ENCODE data around the gene SLFN13.
"Not testable (repeated sequence)": the region's sequence is repeated elsewhere in the genome, so short reads cannot be mapped to it uniquely, and the experiment has no call there.

Gene SLFN13

DNA sequence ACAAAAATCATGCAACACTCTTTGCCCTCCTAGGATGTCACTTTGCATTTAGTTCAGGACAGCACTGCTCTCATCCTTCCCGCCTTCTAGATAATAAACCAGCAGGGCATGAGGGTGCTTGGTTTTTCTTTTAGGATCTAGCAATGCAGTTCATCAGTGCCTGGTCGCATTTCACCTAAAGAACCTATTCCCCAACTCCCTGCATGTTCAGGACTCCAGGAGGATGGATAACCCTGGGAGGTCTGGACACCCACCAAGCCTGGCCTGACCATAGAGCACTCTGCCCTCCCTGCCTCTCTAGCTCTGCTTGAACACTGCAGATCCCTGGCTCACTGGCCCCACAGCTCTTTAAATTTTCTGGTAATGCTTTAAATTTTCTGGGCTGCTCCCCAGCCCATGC lies 18.9 kb downstream of the SLFN13 start:
- no peak for DNase-seq

DNA sequence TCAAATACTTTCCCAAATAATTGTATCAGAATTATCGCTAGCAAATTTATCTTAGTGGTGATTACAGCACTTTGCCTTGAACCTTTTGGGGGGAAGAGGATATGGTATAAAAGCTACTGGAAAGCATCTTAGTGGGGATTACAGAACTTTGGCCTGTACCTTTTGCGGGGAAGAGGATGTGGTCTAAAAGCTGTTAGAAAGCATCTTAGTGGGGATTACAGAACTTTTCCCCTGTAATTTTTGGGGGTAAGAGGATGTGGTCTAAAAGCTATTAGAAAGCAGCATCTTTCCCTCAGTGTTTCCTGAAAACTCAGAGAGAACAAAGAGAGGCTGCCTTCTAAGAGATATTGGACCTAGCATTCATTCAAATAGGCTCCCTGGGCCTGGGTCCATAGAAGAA lies 20.3 kb downstream of the SLFN13 start:
- no peak for DNase-seq

DNA sequence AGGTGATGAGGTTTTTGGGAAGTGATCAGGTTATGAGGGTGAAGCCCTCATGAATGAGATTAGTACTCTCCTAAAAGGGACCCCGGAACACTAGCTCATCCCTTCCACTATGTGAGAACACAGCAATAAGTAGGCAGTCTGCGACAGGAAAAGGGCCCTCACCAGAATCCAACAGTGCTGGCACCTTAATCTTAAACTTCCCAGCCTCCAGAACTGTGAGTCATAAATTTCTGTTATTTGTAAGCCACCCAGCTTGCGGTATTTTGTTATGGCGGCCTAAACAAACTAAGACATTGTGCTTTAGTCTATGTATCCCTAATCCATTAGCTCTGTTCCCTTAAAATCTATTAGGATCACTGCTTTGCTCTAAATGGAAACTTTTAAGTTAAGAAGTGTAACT lies 24.8 kb downstream of the SLFN13 start:
- DNase-seq: no peak

DNA sequence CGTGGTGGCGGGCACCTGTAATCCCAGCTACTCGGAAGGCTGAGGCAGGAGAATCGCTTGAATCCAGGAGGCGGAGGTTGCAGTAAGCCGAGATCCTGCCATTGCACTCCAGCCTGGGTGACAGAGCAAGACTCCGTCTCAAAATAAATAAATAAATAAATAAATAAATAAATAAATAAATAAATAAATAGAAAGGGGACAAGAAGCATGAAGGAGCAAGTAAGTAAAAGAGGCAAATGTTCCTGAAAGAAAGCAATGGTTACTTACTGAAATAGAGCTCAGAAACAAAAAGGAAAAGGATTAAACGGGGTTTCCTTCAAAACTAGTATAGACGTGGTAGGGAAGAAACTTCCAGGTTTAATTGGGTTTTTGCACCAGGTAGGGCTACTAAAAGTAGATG lies 27.5 kb downstream of the SLFN13 start:
- DNase-seq: not testable (repeated sequence)

DNA sequence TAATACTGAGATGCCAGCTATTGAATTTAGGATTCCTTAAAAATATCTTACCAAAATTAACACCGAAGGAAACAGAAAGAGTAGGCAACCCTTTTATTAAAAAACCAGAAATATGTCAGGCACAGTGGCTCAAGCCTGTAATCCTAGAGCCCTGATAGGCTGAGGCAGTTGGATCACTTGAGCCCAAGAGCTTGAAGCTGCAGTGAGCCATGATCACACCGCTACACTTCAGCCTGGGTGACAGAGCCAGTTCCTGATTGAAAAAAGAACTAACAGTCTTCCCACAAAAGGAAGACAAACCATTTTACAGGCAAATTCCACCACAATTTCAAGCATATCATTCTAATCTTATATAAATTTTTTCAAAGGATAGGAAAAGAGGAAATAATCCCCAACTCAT lies 31.9 kb downstream of the SLFN13 start:
- DNase-seq: no peak

DNA sequence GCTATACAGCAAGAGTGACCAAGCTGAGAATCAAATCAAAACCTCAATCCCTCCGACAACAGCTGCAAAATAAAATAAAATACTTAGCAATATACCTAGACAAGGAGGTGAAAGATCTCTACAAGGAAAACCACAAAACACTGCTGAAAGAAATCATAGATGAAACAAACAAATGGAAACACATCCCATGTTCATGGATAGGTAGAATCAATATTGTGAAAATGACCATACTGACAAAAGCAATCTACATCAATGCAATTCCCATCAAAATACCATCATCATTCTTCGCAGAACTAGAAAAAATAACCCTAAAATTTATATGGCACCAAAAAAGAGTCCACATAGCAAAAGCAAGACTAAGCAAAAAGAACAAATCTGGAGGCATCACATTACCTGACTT lies 33.9 kb downstream of the SLFN13 start:
- DNase-seq: not testable (repeated sequence)

DNA sequence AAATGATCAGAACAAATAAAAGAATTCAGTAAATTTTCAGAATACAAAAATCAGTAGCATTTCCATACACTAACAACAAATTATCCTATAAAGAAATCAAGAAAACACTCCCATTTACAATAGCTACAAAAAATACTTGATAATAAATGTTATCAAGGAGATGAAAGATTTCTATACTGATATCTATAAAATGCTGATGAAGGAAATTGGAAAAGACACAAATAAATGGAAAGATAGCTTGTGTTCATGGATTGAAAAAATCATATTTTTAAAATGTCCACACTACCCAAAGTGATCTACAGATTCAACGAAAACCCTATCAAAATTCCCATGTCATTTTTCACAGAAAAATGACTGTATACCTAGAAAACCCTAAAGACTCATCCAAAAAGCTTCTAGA lies 34.3 kb downstream of the SLFN13 start:
- DNase-seq: no peak

DNA sequence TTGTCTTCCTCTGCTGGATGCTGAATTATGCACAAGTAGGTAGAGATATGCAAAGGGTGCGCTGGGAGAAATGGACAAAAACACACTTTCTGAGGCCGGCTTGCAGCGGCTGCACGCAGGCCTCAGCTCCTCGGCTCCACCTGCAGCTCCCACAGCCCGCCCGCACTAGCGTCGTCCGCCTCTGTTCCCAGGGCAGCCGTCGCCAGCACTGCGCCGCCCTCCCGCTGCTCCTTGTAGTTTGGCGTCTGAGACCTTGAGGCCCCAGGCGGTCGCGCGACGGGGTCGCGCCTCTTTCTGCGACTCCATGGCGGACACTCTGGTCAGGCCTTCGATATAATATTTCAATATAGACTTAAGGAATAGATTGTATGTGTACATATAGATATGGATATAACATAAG lies 41.0 kb downstream of the SLFN13 start:
- no peak for DNase-seq

DNA sequence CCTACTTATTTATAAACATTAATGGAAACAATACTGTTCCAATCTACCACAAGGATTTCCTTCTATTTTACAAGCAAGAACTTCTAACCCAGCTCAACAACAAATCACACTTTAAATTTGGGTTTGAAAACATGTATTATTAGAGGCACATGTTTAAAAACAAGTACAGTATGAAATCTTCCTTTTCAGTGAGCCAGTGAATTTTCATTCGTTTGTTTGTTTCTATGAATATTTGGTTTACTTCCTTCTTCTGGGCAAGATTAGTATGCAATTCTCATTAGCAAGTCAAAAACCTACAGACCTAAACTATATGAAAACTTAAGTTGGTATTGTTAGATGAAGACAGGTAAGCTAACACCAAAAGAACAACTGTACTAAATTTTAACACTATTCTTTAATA lies 42.0 kb downstream of the SLFN13 start:
- DNase-seq: no peak

DNA sequence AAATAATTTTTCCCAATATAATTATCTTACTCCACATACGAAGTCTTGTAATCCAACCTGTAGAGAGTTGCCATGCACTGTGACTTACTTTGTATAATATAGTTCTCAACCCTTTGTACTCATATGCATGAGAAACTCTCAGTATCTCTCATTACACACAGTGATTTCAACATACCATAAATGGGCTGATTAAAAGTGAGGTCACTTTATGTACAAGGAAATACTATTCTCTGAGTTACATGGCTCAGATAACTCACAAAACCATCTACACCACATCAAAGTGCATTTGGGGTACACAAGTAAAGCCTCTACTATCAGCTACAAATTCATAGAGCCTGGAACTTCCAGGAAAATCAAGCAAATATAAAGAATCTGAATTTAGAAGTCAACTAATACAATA lies 44.2 kb downstream of the SLFN13 start:
- DNase-seq: no peak

DNA sequence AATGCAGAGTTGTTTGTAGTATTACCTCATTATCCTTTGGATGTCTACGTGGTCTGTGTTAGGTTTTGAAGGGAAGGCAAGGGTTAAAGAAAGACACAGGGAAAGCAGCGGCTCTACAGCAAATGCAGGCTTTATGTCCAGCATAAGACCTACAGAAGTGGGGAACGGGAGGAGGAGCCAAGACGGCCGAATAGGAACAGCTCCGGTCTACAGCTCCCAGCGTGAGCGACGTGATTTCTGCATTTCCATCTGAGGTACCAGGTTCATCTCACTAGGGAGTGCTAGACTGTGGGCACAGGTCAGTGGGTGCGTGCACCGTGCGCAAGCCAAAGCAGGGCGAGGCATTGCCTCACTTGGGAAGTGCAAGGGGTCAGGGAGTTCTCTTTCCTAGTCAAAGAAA lies 54.8 kb downstream of the SLFN13 start:
- DNase-seq: not testable (repeated sequence)

DNA sequence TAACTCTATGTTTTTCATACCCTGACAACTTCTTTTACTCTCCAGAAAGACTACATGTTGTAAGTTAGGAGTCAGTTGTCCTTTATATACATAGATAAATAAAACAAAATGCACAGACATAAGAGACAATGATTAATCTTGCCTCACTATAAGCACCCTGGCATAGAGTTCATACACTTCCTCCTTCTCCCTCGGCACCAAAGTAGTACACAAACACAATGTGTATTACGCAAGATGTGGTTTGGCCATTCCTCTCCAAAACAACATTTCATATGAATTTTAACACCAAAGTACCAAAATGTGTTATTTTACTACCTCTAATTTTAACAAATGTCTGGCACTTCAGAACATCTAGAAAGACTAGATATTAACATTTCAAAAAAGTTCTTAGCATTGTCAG lies 57.9 kb downstream of the SLFN13 start:
- no peak for DNase-seq

DNA sequence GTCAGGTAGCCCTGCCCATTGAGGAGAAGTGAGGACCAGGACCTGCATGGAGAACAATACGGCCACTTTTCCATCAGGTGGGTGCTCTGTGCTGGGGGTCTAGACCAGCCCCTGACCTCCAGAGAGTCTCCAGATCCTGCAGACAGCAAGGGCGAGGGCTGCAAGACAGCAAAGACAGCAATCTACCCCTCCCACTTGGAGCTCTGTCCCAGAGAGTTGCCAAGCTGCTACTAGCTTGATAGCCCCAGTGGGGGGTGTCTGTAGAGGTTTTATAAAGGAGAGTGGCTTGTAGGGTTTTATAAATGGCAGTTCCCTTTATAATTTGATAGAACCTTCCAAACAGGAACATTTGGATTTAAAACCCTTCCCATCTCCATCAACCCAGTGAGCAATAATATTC lies 58.4 kb downstream of the SLFN13 start:
- DNase-seq: no peak

DNA sequence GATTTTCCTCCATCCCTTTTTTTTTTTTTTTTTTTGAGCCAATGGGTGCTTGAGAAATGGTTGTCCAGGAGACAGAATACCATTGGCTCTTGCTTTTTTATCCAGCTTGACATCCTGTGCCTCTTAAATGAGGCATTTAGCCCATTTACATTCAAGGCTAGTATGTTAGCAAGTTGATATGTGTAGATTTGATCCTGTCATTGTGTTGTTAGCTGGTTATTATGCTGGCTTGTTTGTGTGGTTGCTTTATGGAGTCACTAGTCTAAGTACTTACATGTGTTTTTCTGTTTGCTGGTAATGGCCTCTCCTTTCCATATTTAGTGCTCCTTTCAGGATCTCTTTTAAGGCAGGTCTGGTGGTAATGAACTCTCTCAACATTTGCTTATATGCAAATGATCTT lies 61.1 kb downstream of the SLFN13 start:
- no peak for DNase-seq

All from 8988T (cell line).